GM12878 (cell line): ENCODE results near the gene STX16.

ENCODE experiments used
- HDAC2 ChIP-seq: fragments of 200-600 bp; sonication (generic); IDR thresholded peaks from 2 replicates; pipeline ENCODE4 v1.6.1; 2017
- HDGF ChIP-seq: fragments of 450-650 bp; IDR thresholded peaks from 2 replicates; pipeline ENCODE4 v1.6.1; 2016; ENCODE audit warnings: antibody characterized with exemption
- MXI1 ChIP-seq: fragments of 150-350 bp; IDR thresholded peaks from 2 replicates; pipeline ENCODE4 v1.6.1; 2011; ENCODE audit warnings: low read depth, mild to moderate bottlenecking, inconsistent platforms, low read length, improper control_type of control experiment
- POLR2AphosphoS5 ChIP-seq: IDR thresholded peaks from 2 replicates; pipeline ENCODE4 v1.6.1; 2011; ENCODE audit warnings: mild to moderate bottlenecking, low read length, inconsistent platforms
- REST ChIP-seq: IDR thresholded peaks from 2 replicates; pipeline ENCODE4 v1.6.1; 2012; ENCODE audit warnings: mild to moderate bottlenecking, low read depth, low read length
- SMARCA5 ChIP-seq: fragments of 450-650 bp; IDR thresholded peaks from 2 replicates; pipeline ENCODE4 v1.6.1; 2017; ENCODE audit warnings: mild to moderate bottlenecking
- SP1 ChIP-seq: IDR thresholded peaks from one replicate; pipeline ENCODE4 v1.6.1; 2011; ENCODE audit warnings: low read depth, low read length
- SREBF2 ChIP-seq: IDR thresholded peaks from 2 replicates; pipeline ENCODE4 v1.6.1; 2012; ENCODE audit warnings: mild to moderate bottlenecking, low read length
- SRF ChIP-seq, 2 experiments: IDR thresholded peaks; 2 replicates each; pipeline ENCODE4 v1.6.1; 2011; ENCODE audit warnings: low read depth in 2 of 2, low read length in 2 of 2, mild to moderate bottlenecking in 1 of 2, moderate library complexity in 1 of 2
- TAF1 ChIP-seq: IDR thresholded peaks from 2 replicates; pipeline ENCODE4 v1.6.1; 2011; ENCODE audit warnings: mild to moderate bottlenecking, low read depth, low read length, borderline replicate concordance

- no peak for TF ChIP-seq SP1
- TF ChIP-seq HDAC2: no peak
- TF ChIP-seq SMARCA5: no peak
- no peak for TF ChIP-seq TAF1
- TF ChIP-seq HDGF: no peak
- TF ChIP-seq SREBF2: no peak
- TF ChIP-seq REST: no peak
- no peak for TF ChIP-seq POLR2AphosphoS5
- no peak for TF ChIP-seq SRF (IDR thresholded peaks at IDR 0.05; ENCODE audit: low read depth in 2 of 2, low read length in 2 of 2)
- no peak for TF ChIP-seq MXI1
These were observed 40.3 kb upstream of the STX16 start for GRCh38 chr20:58610811-58611210.
